Posterior vena cava (tissue), 2 donors: ENCODE measurements around the gene CAMTA1. TPM values are rescaled to one million over a fixed set of nuclear protein-coding genes. Genes with fewer than 3 reads are reported as not detected.

ENCODE experiments used
- DNase-seq: peaks from one replicate; pipeline ENCODE4 v3.0.0-alpha.2; 2020; ENCODE audit warnings: low spot score
- intact Hi-C, 2 donors: fragments of 100-400 bp; cut with DNase I; formaldehyde crosslinking; loops; one replicate each; pipeline versions ENCODE4 v1.14.1 to v1.14.2; 2022 to 2023
- total RNA-seq, 2 donors: library from RNA; stranded (reverse); fragmentation: NEBNext Ultra II Directional; extraction: Animal tissue kit (Norgen Biotek cat#: 25700); gene quantifications; one replicate each; pipeline ENCODE4 v1.2.1, GENCODE V29; 2021
- donor health status: DM: yes; HTN: yes; CAD: no.
- donor health status: DM: yes; HTN: yes; CAD: no.

Gene CAMTA1
- total RNA-seq, 2 donors from 2014 or later = 65.1 to 76.4 TPM

GRCh38 chr1:7032992-7033391 is 247.7 kb downstream of the CAMTA1 start:
- intact Hi-C loops = no loop called here
- no peak for DNase-seq

GRCh38 chr1:7036386-7036785 is 251.1 kb downstream of the CAMTA1 start:
- intact Hi-C loops = no loop called here
- DNase-seq = no peak

DNA sequence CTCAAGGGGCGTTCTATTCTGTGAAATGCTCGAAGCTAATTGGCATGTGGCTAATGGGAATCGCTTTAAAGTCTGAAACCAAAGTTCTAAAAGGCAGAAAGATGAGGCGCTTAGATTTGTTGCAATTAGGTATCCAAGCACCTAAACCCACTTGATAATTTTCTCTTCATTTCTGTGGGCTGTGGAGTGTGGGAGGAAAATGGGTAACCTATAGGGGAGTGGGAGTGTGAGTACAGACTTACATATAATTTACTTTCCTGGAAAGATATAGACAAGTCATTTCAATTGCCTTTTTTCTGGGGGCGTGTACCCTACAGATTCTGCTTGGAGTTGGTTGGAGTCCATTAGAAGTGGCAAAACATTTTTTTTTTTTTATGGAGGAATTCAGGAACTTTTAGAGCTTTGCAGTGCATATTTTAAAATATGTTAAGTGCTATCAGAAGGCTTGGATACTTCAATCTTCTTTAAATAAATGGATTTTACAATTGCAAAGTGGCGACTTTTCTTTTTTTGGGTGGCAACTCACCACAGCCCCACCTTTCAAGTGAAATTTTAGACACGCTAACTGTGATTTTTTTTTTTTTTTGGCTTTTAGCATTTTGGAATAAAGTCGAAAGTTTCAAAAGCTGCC is 254.5 kb downstream of the CAMTA1 start:
- DNase-seq = no peak
- intact Hi-C loops = no loop called here

DNA sequence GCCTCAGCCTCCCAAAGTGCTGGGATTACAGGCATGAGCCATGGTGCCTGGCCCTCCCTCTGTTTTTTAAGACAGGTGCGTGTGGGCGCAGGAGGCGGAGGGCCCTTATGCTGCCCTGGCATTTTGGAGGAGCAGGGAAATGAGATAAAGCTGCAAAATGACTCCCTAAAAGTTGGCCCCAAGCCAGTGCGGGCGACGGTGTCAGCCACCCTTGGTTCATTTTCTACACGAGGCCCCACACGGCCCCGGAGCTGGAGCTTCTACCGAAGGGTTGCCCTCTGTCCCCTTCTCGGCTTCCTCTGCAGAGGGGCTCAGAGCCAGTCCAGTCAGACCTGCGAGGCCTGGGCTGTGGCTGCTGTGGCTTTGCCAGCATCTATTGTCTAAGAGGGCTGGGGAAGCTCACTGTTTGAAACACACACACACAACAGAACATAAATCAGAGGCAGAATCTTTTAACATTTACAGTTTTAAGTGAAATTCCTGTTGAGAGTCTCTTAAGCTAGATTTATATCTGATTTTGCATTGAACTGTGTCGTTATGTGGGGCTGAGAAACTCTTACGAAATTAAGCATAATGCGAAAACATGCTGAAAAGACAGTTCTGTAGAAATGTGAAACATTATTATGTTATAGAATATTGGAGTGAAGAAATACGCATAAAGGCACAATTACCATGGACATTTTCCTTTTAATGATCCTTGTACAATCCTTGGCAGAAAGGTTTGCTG is 255.9 kb downstream of the CAMTA1 start:
- no peak for DNase-seq
- intact Hi-C loops = no loop called here

GRCh38 chr1:7042322-7043190 is 257.3 kb downstream of the CAMTA1 start:
- intact Hi-C loops = no loop called here
- no peak for DNase-seq

GRCh38 chr1:7043191-7043549 is 257.9 kb downstream of the CAMTA1 start:
- intact Hi-C loops = no loop called here
- DNase-seq = no peak

- no peak for DNase-seq
- intact Hi-C loops = loop anchor here in 1 of 2 donors (2.0 kb wide), 1 partner anchor 603 kb away; no protein-coding TSS in a partner anchor
These were observed 258.7 kb downstream of the CAMTA1 start for GRCh38 chr1:7043719-7044535.

DNA sequence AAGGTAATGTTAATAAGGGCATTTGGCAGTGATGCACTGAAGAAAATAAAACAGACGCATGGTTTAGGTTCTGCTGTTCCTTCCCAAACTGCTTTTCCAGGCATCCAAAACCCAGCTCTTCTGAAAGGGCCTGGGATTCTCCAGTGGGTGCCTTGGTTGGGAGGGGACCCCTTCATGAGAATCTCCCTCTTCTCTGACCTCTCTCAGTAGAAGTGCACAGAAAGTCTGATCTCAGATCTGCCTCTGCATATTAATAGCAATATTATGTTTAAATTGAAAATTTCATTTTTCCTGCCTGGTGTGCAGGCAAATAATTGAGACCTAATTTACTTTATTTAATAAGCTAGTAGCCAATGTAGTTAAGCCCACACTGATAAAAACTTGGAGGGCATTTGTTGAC is 260.6 kb downstream of the CAMTA1 start:
- intact Hi-C loops = loop anchor here in 1 of 2 donors (2.0 kb wide), 1 partner anchor 601 kb away; no protein-coding TSS in a partner anchor
- no peak for DNase-seq

DNA sequence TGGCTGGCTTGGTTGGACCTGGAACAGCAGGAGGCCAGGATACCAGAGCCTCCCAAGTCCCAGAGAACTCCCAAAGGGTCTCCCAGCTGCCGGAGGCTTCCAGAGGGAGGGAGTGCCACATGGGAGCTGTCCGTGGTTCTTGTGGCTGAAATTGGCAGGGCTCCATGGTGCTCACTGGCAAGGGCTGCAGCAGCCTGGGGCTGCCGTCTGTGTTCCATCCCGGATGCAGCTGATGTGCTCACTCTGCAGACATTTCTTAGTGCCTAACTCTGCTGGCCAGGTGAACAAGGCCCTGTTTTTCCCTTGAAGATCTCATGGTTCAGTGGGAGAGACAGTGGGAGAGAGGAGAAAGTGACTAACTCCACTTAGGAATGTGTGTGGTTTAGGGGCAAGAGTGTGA is 261.1 kb downstream of the CAMTA1 start:
- DNase-seq = no peak
- intact Hi-C loops = no loop called here

DNA sequence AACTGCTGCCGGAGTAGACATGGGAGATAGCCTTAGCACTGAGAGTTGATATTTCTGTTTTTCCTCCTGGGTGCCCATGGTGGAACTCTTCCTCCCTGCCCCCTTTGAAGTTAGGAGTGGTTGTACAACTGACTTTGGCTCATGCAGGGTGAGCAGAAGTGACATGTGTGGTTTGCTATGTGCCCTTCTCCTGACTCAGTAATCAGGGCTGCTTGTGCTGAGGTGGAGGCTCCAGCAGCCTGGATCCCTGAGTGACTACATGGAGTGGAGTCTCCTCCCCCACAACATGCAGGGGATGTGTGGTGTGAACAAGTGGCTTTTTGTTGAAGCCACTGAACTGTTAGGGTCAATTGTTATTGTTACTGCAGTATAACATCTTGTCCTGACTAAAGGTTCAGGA is 261.6 kb downstream of the CAMTA1 start:
- intact Hi-C loops = no loop called here
- no peak for DNase-seq

DNA sequence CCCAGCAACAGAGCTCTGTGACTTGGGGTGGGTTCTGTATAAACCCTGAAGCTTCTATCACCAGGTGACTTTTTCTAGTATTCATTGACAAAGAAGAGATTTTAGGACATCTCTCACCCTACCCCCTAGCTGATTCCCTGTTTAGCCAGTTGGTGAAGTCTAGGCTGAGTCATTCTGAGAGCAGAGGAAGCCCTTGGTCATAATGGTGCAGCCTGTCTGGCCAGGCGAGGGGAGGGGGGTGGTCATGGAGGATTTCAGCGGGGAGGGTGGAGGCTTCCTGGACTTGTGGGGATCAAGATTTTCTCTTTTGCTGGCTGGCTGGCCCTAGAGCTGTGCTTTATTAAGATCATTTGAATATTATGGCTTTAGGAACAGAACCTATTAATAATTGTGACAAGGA is 262.6 kb downstream of the CAMTA1 start:
- DNase-seq = no peak
- intact Hi-C loops = no loop called here

DNA sequence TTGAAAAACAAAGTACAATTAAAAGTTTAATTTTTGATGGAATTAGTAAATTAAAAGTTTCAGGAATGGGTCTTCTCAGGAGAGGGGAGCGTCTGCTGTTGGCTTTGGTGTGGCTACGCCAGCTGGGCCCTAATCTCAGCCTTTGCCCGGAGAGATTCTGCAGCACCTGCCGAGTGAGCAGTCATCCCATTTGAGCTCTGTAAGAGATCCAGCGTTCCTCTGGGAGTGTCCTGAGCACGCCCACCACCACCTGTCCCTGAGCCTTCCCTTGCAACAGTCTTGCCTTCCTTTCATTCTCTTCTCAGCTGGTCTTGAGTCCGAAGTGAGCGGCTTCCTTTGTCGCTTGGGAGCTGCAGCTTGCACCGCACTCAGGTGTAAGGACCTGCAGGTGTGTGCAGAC is 263.1 kb downstream of the CAMTA1 start:
- DNase-seq = no peak

GRCh38 chr1:7049913-7050625 is 264.8 kb downstream of the CAMTA1 start:
- intact Hi-C loops = no loop called here
- DNase-seq = no peak

More for the DNA sequence above, 263.1 kb downstream of the CAMTA1 start:
- intact Hi-C loops = no loop called here

GRCh38 chr1:7050751-7051665 is 265.8 kb downstream of the CAMTA1 start:
- intact Hi-C loops = no loop called here
- no peak for DNase-seq

GRCh38 chr1:7052701-7053100 is 267.4 kb downstream of the CAMTA1 start:
- intact Hi-C loops = no loop called here
- DNase-seq = no peak

DNA sequence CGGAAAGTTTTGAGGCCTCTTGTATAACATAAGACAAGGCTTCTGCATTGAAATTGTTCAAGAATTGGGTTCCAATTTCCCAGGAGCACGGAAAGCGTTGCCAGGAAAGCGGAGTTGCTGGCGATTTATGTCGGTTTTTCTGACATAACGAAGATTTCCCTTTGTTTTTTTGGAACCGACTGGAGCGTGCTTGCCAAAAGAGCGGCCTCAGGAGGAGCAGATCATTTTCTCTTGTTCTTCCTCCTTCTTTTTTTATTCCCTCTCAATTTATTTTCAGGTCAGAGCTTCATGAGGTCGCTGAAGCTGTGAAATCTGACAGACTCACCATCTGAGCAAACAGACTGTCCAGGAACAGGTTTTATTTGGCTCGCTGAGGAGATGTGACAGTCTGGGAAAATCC is 275.5 kb downstream of the CAMTA1 start:
- intact Hi-C loops = loop anchor here in 1 of 2 donors (10.0 kb wide), 1 partner anchor 266 kb away; no protein-coding TSS in a partner anchor
- DNase-seq = no peak

GRCh38 chr1:7062346-7063061 is 277.2 kb downstream of the CAMTA1 start:
- intact Hi-C loops = loop anchor here in 1 of 2 donors (10.0 kb wide), 1 partner anchor 268 kb away; no protein-coding TSS in a partner anchor
- peak; percentile 71 for DNase-seq
